Activated CD8-positive, alpha-beta T cell treated with anti-CD3 and anti-CD28 coated beads for 36 hours (primary cell): ENCODE data around the gene SACS. TPM values are rescaled to one million over a fixed set of nuclear protein-coding genes. Genes with fewer than 3 reads are reported as not detected.

Experiments
- ATAC-seq: fragments of 200-7000 bp; cut with Tn5 transposase; one replicate; pipeline ENCODE4 v1.10.0; 2021; ENCODE audit warnings: mild to moderate bottlenecking, moderate library complexity
- CTCF ChIA-PET: fragments of 350-600 bp; sonication (Branson Sonifier 250); formaldehyde crosslinking; loops from one replicate; lab custom pipeline; 2021; ENCODE audit warnings: antibody characterized with exemption; lab: Charles Lee
- POLR2A ChIA-PET: fragments of 350-600 bp; sonication (Branson Sonifier 250); formaldehyde crosslinking; loops from one replicate; lab custom pipeline; 2021; ENCODE audit warnings: antibody characterized with exemption; lab: Charles Lee
- DNase-seq: peaks from one replicate; pipeline ENCODE4 v3.0.0-alpha.2; 2020
- H3K27ac Mint-ChIP-seq: one replicate; pipeline ENCODE4 v1.8.0; 2021; ENCODE audit warnings: mild to moderate bottlenecking, mixed read lengths
- H3K27me3 Mint-ChIP-seq: one replicate; pipeline ENCODE4 v1.8.0; 2021; ENCODE audit warnings: mixed read lengths
- H3K36me3 Mint-ChIP-seq: one replicate; pipeline ENCODE4 v1.8.0; 2021; ENCODE audit warnings: low read depth, mixed read lengths
- H3K4me1 Mint-ChIP-seq: one replicate; pipeline ENCODE4 v1.8.0; 2021; ENCODE audit warnings: low read depth, mixed read lengths
- H3K4me3 Mint-ChIP-seq: one replicate; pipeline ENCODE4 v1.8.0; 2021; ENCODE audit warnings: mild to moderate bottlenecking, moderate library complexity, mixed read lengths
- H3K9me3 Mint-ChIP-seq: one replicate; pipeline ENCODE4 v1.8.0; 2021; ENCODE audit warnings: mixed read lengths
- intact Hi-C: fragments of 100-400 bp; cut with micrococcal nuclease; formaldehyde crosslinking; loops from one replicate; pipeline ENCODE4 v1.10.0; 2022
- total RNA-seq, 2 experiments: library from RNA; stranded (reverse); gene quantifications; one replicate each; pipeline ENCODE4 v1.2.3, GENCODE V29; 2021
- TF ChIP-seq, protein P1 (sequence below): fragments of 200-600 bp; IDR thresholded peaks from one replicate; pipeline ENCODE4 v1.8.0; 2022; ENCODE audit warnings: antibody characterized with exemption, mild to moderate bottlenecking

Gene SACS
- total RNA-seq, 2 experiments from 2014 or later = 39.2 to 46.4 TPM

DNA sequence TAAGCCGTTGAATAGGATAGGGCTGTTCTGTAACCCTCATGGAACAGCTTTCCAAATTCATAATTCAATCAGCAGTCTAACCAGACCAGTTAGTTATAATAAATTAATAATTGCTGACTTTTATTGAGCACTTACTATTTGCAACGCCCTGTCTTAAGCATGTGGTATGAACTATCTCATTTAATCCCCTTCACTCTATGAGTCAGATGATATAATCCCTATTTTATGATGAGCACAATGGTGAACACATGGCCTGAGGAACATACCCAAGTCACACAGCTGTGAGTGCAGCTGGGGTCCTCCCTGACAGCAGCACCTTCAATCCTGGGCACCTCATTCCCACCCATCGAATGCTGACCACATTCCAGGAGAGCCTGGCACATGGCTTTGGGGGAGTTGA is 28.0 kb upstream of the SACS start:
- ATAC-seq (no peak), DNase-seq (no peak)
- CTCF ChIA-PET = interaction anchor here (0.9 kb wide), 1 partner anchor 8 kb away, joined by 3 read pairs; no protein-coding TSS in a partner anchor
- no peaks in the 10 kb centered on the region for H3K36me3 Mint-ChIP-seq
- TF ChIP-seq, protein P1, sequence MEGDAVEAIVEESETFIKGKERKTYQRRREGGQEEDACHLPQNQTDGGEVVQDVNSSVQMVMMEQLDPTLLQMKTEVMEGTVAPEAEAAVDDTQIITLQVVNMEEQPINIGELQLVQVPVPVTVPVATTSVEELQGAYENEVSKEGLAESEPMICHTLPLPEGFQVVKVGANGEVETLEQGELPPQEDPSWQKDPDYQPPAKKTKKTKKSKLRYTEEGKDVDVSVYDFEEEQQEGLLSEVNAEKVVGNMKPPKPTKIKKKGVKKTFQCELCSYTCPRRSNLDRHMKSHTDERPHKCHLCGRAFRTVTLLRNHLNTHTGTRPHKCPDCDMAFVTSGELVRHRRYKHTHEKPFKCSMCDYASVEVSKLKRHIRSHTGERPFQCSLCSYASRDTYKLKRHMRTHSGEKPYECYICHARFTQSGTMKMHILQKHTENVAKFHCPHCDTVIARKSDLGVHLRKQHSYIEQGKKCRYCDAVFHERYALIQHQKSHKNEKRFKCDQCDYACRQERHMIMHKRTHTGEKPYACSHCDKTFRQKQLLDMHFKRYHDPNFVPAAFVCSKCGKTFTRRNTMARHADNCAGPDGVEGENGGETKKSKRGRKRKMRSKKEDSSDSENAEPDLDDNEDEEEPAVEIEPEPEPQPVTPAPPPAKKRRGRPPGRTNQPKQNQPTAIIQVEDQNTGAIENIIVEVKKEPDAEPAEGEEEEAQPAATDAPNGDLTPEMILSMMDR = no peak
- no peaks in the 10 kb centered on the region for H3K9me3 Mint-ChIP-seq
- H3K27me3 Mint-ChIP-seq = no peaks in the 10 kb centered on the region
- intact Hi-C loops = no loop called here
- no peak overlapping the region for H3K27ac Mint-ChIP-seq
- H3K4me1 Mint-ChIP-seq = peaks cover 3% of the 10 kb centered on the region
- POLR2A ChIA-PET = no interaction called here
- no peak overlapping the region for H3K4me3 Mint-ChIP-seq

DNA sequence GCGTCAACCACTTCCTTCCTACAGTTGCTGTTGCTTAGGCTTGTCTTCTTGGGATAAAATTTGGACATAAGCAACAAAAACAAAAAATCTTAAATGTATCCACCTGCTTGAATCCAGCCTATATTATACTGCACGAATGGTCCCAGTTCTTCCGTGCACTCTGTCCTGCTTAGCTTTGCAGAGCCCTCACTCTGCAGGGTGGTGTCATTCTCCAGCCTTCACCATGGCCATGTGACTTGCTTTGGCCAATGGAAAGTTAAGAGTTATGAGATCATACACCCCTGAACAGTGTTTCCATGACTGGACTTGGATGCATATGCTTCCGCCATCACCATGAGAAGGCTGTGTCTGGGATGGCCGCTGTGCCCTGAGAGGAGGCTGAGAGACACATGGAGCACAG is 27.4 kb upstream of the SACS start:
- POLR2A ChIA-PET = no interaction called here
- CTCF ChIA-PET = interaction anchor here (0.9 kb wide), 1 partner anchor 9 kb away, joined by 3 read pairs; no protein-coding TSS in a partner anchor
- TF ChIP-seq, protein P1 = no peak
- Mint-ChIP-seq H3K4me3 (no peak overlapping the region), H3K27ac (no peak overlapping the region), H3K4me1 (peaks cover under 1% of the 10 kb centered on the region), H3K27me3 (no peaks in the 10 kb centered on the region), H3K9me3 (no peaks in the 10 kb centered on the region), H3K36me3 (no peaks in the 10 kb centered on the region)
- intact Hi-C loops = no loop called here
- ATAC-seq = no peak
- DNase-seq = no peak

DNA sequence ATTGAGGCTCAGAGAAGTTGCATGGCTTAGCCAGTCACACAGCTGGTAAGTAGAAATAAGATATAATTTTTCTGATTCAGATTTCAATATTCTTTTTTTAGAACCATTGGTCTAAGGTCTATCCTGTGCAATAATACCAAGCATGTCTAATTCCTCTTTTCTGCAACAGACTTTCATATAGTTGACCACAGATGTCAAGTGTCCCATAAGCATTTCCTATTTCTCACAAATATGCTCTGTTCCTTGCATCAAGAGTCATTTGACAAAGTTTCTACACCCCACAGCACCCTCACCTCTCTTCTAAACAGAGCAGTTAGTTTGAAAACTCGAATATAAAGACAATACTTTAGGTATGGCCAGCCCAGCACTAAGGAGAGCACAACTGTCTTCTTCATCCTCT is 26.8 kb upstream of the SACS start:
- Mint-ChIP-seq H3K4me1 (no peaks in the 10 kb centered on the region), H3K27ac (no peak overlapping the region), H3K9me3 (no peaks in the 10 kb centered on the region), H3K36me3 (no peaks in the 10 kb centered on the region), H3K27me3 (no peaks in the 10 kb centered on the region), H3K4me3 (no peak overlapping the region)
- ChIA-PET POLR2A (interaction anchor here (0.8 kb wide), 1 partner anchor 37 kb away, joined by 3 read pairs; no protein-coding TSS in a partner anchor), CTCF (no interaction called here)
- ATAC-seq (no peak), DNase-seq (no peak)
- intact Hi-C loops = no loop called here
- TF ChIP-seq, protein P1 = no peak

DNA sequence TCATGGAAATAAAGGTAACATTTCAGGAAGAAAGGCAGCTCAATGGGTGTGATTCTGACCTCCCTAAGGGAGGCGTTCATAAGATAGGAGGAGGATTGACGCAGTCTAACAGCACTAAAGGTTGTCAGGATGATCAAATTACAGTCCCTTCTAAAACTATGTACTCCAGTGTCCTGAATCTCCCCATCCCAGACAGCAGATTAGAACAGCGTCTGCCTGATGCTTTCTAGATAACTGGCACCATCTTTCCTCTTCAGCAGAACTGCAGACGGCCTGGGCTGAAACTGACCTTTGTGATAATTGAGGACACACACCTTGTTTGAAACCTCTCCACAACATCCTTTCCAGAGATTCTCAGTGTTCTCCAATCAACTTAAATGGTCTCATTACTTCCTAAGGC is 25.5 kb upstream of the SACS start:
- Mint-ChIP-seq H3K9me3 (no peaks in the 10 kb centered on the region), H3K4me3 (no peak overlapping the region), H3K27ac (no peak overlapping the region), H3K27me3 (peaks cover 3% of the 10 kb centered on the region), H3K4me1 (no peaks in the 10 kb centered on the region), H3K36me3 (no peaks in the 10 kb centered on the region)
- ChIA-PET POLR2A (no interaction called here), CTCF (no interaction called here)
- DNase-seq (no peak), ATAC-seq (no peak)
- intact Hi-C loops = no loop called here
- TF ChIP-seq, protein P1 = no peak

DNA sequence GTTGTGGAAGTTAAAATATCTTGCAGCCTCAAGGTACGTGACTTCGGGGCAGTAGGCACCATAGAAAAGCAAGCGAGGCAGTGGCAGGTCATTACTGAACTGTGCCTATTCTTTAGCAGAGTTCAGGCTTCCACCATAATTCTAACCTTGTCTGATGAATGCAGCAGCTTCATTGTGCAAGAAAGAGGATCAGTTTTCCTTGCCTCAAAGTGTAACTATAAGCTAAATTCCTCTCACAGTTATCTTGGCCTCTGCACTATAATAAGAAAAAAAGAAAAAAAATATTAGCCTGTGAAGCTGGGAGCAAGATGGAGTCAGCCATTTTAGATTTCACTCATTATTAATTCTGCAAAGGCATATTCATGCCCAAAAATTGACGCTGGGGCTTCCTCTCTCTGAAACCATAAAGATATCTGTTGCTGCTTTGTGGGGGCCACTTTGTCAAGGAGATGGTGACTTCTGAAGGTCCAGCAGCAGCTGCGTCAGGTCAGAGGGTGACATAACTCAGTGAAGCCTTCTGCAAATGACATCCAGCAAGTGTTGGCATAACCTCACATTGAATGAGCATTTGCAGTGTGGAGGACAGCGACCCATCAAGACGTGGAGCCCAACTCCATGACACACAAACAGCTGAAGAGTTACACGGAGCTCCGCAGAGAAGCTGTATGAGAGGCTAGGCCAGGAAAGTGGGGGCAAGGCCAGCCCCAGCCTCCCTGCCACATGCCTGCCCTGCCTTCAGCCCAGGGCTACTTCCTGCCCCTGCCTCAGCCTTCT is 23.1 kb upstream of the SACS start:
- intact Hi-C loops = no loop called here
- POLR2A ChIA-PET = no interaction called here
- TF ChIP-seq, protein P1 = no peak
- CTCF ChIA-PET = no interaction called here
- Mint-ChIP-seq H3K27ac (no peak overlapping the region), H3K4me1 (no peaks in the 10 kb centered on the region), H3K27me3 (peaks cover 3% of the 10 kb centered on the region), H3K36me3 (no peaks in the 10 kb centered on the region), H3K9me3 (no peaks in the 10 kb centered on the region), H3K4me3 (no peak overlapping the region)
- DNase-seq = no peak
- ATAC-seq = no peak
